Measurements from ENCODE around the gene LHX4. TPM values are rescaled to one million over a fixed set of nuclear protein-coding genes. Genes with fewer than 3 reads are reported as not detected.

LHX4 gene
- total RNA-seq, 1 donor from 2014 or later, result not detected

DNA sequence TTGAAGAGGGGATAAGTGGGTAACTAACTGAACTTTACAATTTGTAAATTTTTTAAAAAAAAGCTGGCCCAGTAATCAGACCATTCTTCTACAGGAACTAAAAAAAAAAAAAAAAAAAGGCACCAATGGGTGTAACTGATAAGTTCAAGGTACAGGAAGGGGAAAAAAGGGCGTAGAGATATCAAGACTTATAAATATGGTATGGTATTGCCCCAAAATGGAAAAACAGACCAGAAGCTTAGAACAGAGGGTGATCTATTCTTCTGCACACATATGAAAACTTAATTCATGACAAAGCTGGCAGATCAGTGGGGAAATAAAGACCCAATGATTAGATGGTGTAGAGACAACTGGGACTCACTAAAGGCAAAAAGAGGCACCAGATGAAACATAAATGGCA, 58.9 kb downstream of the LHX4 start:
- DNase-seq (ENCODE audit: extremely low read depth, low read depth, low spot score), result no peak

- no peak for DNase-seq (ENCODE audit: extremely low read depth, low read depth, low spot score)
Measured at GRCh38 chr1:180290265-180291001, 60.4 kb downstream of the LHX4 start.

DNA sequence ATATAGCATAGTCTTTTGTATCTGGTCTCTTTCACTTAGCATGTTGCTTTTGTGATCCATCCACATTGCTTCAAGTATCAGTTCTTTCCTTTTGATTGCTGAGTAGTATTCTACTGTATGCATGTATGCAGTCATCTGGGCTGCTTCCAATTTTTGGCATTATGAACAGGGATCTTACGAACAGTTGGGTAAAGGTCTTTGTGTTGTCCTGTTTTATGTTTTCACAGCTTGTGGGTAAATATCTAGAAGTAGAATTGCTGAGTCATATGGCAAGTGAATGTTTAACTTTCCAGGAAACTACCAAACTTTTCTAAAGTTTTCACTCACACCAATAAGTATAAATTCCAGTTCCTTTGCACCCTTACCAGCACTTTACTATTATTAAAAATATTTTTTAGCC, 60.9 kb downstream of the LHX4 start:
- DNase-seq (ENCODE audit: extremely low read depth, low read depth, low spot score), result no peak

DNA sequence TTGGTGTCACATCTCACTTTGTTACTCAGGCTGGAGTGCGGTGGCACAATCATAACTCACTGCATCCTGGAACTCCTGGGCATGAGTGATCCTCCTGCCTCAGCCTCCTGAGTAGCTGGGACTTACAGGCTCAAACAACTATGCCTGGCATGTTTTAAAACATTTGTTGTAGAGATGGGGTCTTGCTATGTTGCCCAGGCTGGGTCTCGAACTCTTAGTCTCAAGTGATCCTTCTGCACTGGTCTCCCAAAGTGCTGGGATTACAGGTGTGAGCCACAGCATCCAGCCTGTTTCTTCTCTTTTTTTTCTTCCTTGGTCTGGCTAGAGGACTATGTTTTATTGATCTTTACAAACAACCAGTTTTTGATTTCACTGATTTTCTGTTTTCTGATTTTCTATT, 64.6 kb downstream of the LHX4 start:
- DNase-seq (ENCODE audit: extremely low read depth, low read depth, low spot score), result no peak

- no peak for DNase-seq (ENCODE audit: extremely low read depth, low read depth, low spot score)
Measured at GRCh38 chr1:180295999-180296398, 65.9 kb downstream of the LHX4 start.

DNA sequence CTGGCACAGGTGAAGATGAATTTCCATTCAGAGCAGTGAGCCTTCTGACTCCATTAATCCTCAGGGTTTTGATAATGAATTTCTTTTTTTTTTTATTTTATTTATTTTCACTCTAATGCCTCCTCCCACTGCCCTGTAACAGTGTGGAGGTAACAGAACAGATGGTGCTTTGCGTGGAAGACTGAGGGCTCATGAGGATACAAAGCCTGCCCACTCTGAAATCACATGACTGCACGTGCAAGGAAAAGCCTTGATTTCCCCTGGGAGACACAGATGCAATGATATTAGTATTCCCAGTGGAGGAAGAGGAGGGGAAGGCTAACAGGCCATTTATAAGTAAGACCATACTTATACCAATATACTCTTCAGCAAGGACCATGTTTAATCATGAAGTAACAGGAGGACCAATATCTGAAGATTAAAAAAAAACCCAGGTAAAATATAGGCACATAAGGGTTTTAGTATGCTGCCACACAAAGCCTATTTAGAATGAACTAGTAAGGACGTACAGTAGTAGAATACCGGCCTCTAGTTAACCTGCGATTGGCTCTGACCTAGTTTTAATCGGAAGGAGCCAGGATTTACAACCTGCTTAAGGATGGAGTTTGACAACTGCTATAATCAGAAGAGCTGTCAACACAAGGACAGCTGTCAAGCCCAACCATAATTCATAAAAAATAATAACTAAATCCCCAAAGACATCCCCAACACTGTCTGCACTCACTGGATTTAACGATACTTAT, 69.6 kb downstream of the LHX4 start:
- DNase-seq (ENCODE audit: extremely low read depth, low read depth, low spot score), result no peak

DNA sequence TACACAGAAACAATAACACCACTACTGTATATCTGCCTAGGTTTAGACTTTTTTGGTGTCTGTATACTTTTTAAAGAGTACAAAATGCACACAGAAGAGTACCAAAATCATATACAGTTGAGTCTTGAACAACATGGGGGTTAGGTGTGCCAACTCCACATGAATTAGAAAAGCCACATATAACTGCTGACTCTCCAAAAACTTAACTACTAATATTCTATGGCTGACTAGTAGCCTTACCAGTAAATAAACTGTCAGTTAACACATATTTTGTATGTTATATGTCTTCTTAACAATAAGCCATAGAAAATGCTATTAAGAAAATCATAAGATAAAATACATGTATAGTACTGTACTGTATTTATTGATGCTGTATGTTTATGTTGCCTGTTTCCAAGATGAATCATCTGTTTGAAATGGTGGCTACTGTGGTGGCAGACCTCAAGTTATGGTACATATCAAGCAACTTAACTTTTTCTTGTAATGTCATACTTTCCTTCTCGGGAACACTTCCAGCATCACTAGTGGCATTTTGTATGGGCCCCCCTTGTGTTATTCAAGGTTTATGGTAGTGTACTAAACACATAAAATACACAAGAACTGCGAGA, 71.2 kb downstream of the LHX4 start:
- no peak for DNase-seq (ENCODE audit: extremely low read depth, low read depth, low spot score)

DNA sequence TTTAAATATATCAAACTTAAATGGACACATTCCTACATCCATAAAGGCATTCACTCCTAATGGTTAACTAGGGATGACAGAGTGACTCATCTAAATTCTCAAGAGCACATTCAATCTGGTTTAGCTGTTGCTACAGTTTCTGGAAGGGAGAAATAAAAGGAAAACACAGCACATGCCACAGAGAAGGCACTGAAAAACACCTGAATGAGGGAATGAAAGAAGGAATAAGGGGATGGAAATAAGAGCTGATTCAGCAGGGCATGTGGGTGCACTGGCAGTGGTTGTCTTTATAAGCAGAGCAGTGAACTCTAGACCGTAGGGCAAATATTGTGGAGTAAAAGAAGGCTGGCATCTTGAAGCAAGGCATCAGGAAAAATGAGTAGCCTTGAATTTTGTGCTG, 79.3 kb downstream of the LHX4 start:
- no peak for DNase-seq (ENCODE audit: extremely low read depth, low read depth, low spot score)

GRCh38 chr1:180310095-180310494, 80.0 kb downstream of the LHX4 start:
- no peak for DNase-seq (ENCODE audit: extremely low read depth, low read depth, low spot score)

GRCh38 chr1:180311011-180311730, 81.1 kb downstream of the LHX4 start:
- DNase-seq (ENCODE audit: extremely low read depth, low read depth, low spot score), result no peak

DNA sequence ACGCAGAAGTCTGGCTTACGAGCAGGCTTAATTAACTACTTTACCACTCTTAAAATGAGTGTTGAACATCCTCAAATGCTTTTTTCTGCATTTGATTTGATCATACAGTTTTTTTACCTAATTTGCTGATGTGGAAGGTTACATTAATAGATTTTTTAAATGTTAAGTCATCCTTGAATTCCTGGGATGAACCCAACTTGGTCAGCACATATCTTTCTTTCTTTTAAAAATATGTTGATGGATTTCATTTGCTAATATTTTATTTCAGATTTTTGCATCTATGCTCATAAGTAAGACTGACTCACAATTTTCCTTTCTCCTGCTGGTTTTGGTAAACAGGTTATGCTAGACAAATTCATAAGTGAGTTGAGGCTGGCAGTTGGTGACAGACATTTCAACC, 82.9 kb downstream of the LHX4 start:
- no peak for DNase-seq (ENCODE audit: extremely low read depth, low read depth, low spot score)

GRCh38 chr1:180327089-180327488, 97.0 kb downstream of the LHX4 start:
- no peak for DNase-seq (ENCODE audit: extremely low read depth, low read depth, low spot score)

Other genes with a start within 250 kb of the LHX4 start
- gene QSOX1, start 75.4 kb upstream of the LHX4 start, total RNA-seq, result 223 and 321 TPM in 2 replicates

Measured in glomerular endothelial cell (primary cell).